Glomerular visceral epithelial cell (primary cell): Measurements from ENCODE around the gene TMEM132D.
"Not testable (repeated sequence)": the region's sequence is repeated elsewhere in the genome, so short reads cannot be mapped to it uniquely, and the experiment has no call there.

Source experiments
- DNase-seq: peaks from one replicate; pipeline ENCODE4 v3.0.0-alpha.2; 2016; ENCODE audit errors: extremely low spot score

The TMEM132D gene

GRCh38 chr12:129589503-129589902 is 314.3 kb downstream of the TMEM132D start:
- DNase-seq = no peak

- no peak for DNase-seq
Observed at GRCh38 chr12:129588142-129588541, 315.7 kb downstream of the TMEM132D start.

GRCh38 chr12:129585296-129585695 is 318.5 kb downstream of the TMEM132D start:
- DNase-seq = no peak

GRCh38 chr12:129579879-129580278 is 323.9 kb downstream of the TMEM132D start:
- no peak for DNase-seq

- DNase-seq = no peak
Observed at GRCh38 chr12:129571901-129572494, 331.8 kb downstream of the TMEM132D start.

- no peak for DNase-seq
Observed at GRCh38 chr12:129570796-129571400, 332.9 kb downstream of the TMEM132D start.

- no peak for DNase-seq
Observed at GRCh38 chr12:129566800-129567199, 337.0 kb downstream of the TMEM132D start.

GRCh38 chr12:129564768-129565167 is 339.1 kb downstream of the TMEM132D start:
- DNase-seq = no peak

- no peak for DNase-seq
Observed at GRCh38 chr12:129563266-129563665, 340.6 kb downstream of the TMEM132D start.

- DNase-seq = no peak
Observed at GRCh38 chr12:129561304-129561703, 342.5 kb downstream of the TMEM132D start.

GRCh38 chr12:129559776-129560175 is 344.0 kb downstream of the TMEM132D start:
- DNase-seq = no peak

GRCh38 chr12:129558036-129558435 is 345.8 kb downstream of the TMEM132D start:
- DNase-seq = no peak

- DNase-seq = no peak
Observed at GRCh38 chr12:129556082-129556481, 347.7 kb downstream of the TMEM132D start.

- DNase-seq = no peak
Observed at GRCh38 chr12:129552996-129553750, 350.7 kb downstream of the TMEM132D start.

- DNase-seq = no peak
Observed at GRCh38 chr12:129551441-129551840, 352.4 kb downstream of the TMEM132D start.

- DNase-seq = no peak
Observed at GRCh38 chr12:129550353-129550752, 353.5 kb downstream of the TMEM132D start.

- DNase-seq = no peak
Observed at GRCh38 chr12:129549656-129550055, 354.2 kb downstream of the TMEM132D start.

- DNase-seq = not testable (repeated sequence)
Observed at GRCh38 chr12:129549020-129549419, 354.8 kb downstream of the TMEM132D start.

- no peak for DNase-seq
Observed at GRCh38 chr12:129544716-129545115, 359.1 kb downstream of the TMEM132D start.

- no peak for DNase-seq
Observed at GRCh38 chr12:129540954-129541353, 362.9 kb downstream of the TMEM132D start.

- DNase-seq = no peak
Observed at GRCh38 chr12:129540249-129540648, 363.6 kb downstream of the TMEM132D start.

- DNase-seq = not testable (repeated sequence)
Observed at GRCh38 chr12:129538724-129539335, 365.0 kb downstream of the TMEM132D start.

- DNase-seq = no peak
Observed at GRCh38 chr12:129538137-129538536, 365.7 kb downstream of the TMEM132D start.
